Mesodermal cell (in vitro differentiated cells): Measurements from ENCODE around the gene ADRA2B.
"Not testable (repeated sequence)": the region's sequence is repeated elsewhere in the genome, so short reads cannot be mapped to it uniquely, and the experiment has no call there.

Experiments used
- H3K27ac ChIP-seq: 2 replicates; pipeline ENCODE4 v1.7.0; 2013; ENCODE audit warnings: mild to moderate bottlenecking, low read depth, low read length, moderate library complexity; ENCODE audit not compliant: severe bottlenecking
- H3K36me3 ChIP-seq: 2 replicates; pipeline ENCODE4 v1.7.1; 2013; ENCODE audit warnings: mild to moderate bottlenecking, low read length, moderate library complexity; ENCODE audit not compliant: control insufficient read depth, insufficient read depth
- H3K4me1 ChIP-seq: one replicate; pipeline ENCODE4 v1.7.1; 2013; ENCODE audit warnings: mild to moderate bottlenecking, low read length; ENCODE audit not compliant: insufficient read depth, control insufficient read depth, poor library complexity, severe bottlenecking
- H3K4me3 ChIP-seq: 2 replicates; pipeline ENCODE4 v1.7.0; 2013; ENCODE audit warnings: low read length, control low read depth, mild to moderate bottlenecking; ENCODE audit not compliant: insufficient read depth, poor library complexity, severe bottlenecking; ENCODE audit errors: extremely low read depth
- H3K9me3 ChIP-seq: 2 replicates; pipeline ENCODE4 v1.7.1; 2013; ENCODE audit warnings: mild to moderate bottlenecking, low read length, moderate library complexity; ENCODE audit not compliant: control insufficient read depth
- WGBS, 2 experiments: methylation state at CpG; one replicate each; pipeline ENCODE4 v1.1.5; 2013; ENCODE audit warnings: missing lambda C conversion rate in 2 of 2; ENCODE audit not compliant: insufficient coverage in 2 of 2; 5-methylcytosine and 5-hydroxymethylcytosine counted together

The ADRA2B gene

GRCh38 chr2:96083064-96083939, 33.1 kb downstream of the ADRA2B start:
- no peak overlapping the region for H3K27ac ChIP-seq
- 88 to 94% methylated on average over 3 to 4 of the region's 9 CpGs for WGBS, 2 experiments

GRCh38 chr2:96082211-96083063, 33.9 kb downstream of the ADRA2B start:
- Histone ChIP-seq H3K4me3 (no peak overlapping the region), H3K4me1 (no peaks in the 10 kb centered on the region), H3K27ac (no peak overlapping the region), H3K36me3 (no peaks in the 10 kb centered on the region), H3K9me3 (no peaks in the 10 kb centered on the region)
- 85 to 99% methylated on average over 12 to 14 of the region's 14 CpGs for WGBS, 2 experiments

More at GRCh38 chr2:96083064-96083939, 33.1 kb downstream of the ADRA2B start:
- Histone ChIP-seq H3K4me3 (no peak overlapping the region), H3K36me3 (no peaks in the 10 kb centered on the region), H3K4me1 (no peaks in the 10 kb centered on the region), H3K9me3 (no peaks in the 10 kb centered on the region)

- Histone ChIP-seq H3K27ac (no peak overlapping the region), H3K4me1 (no peaks in the 10 kb centered on the region), H3K4me3 (no peak overlapping the region), H3K9me3 (peaks cover 5% of the 10 kb centered on the region), H3K36me3 (no peaks in the 10 kb centered on the region)
- WGBS, 2 experiments: no CpG with 5 or more reads among the region's 2 CpGs
These were observed 35.3 kb downstream of the ADRA2B start for GRCh38 chr2:96081042-96081441.

GRCh38 chr2:96075199-96075771, 41.1 kb downstream of the ADRA2B start:
- Histone ChIP-seq H3K27ac (no peak overlapping the region), H3K9me3 (peaks cover 5% of the 10 kb centered on the region), H3K4me1 (no peaks in the 10 kb centered on the region), H3K4me3 (no peak overlapping the region), H3K36me3 (no peaks in the 10 kb centered on the region)
- 82 to 83% methylated on average over 1 of the region's 2 CpGs for whole genome bisulfite sequencing, 2 experiments

GRCh38 chr2:96074156-96074555, 42.2 kb downstream of the ADRA2B start:
- H3K4me1 ChIP-seq: no peaks in the 10 kb centered on the region

GRCh38 chr2:96073170-96073775, 43.1 kb downstream of the ADRA2B start:
- no peaks in the 10 kb centered on the region for H3K36me3 ChIP-seq
- 72 to 85% methylated on average over 2 to 4 of the region's 7 CpGs for WGBS, 2 experiments
- no peaks in the 10 kb centered on the region for H3K4me1 ChIP-seq
- H3K9me3 ChIP-seq: peaks cover 5% of the 10 kb centered on the region
- H3K4me3 ChIP-seq: no peak overlapping the region
- H3K27ac ChIP-seq: no peak overlapping the region

More at GRCh38 chr2:96074156-96074555, 42.2 kb downstream of the ADRA2B start:
- Histone ChIP-seq H3K4me3 (no peak overlapping the region), H3K9me3 (peaks cover 5% of the 10 kb centered on the region), H3K36me3 (no peaks in the 10 kb centered on the region), H3K27ac (no peak overlapping the region)
- 85 to 88% methylated on average over 3 to 5 of the region's 6 CpGs for WGBS, 2 experiments

GRCh38 chr2:96072746-96073145, 43.6 kb downstream of the ADRA2B start:
- no peak overlapping the region for H3K4me3 ChIP-seq
- H3K9me3 ChIP-seq: peaks cover 5% of the 10 kb centered on the region
- no peak overlapping the region for H3K27ac ChIP-seq
- WGBS, 2 experiments: 90 to 96% methylated on average over 8 to 10 of the region's 11 CpGs
- no peaks in the 10 kb centered on the region for H3K36me3 ChIP-seq
- no peaks in the 10 kb centered on the region for H3K4me1 ChIP-seq

- whole genome bisulfite sequencing, 2 experiments: 77 to 100% methylated on average over 2 to 6 of the region's 8 CpGs
- not testable (repeated sequence) for H3K27ac ChIP-seq
These were observed 44.3 kb downstream of the ADRA2B start for GRCh38 chr2:96071977-96072491.

GRCh38 chr2:96071087-96071976, 45.0 kb downstream of the ADRA2B start:
- not testable (repeated sequence) for H3K27ac ChIP-seq, H3K9me3 ChIP-seq

More at GRCh38 chr2:96071977-96072491, 44.3 kb downstream of the ADRA2B start:
- not testable (repeated sequence) for H3K36me3 ChIP-seq, H3K4me1 ChIP-seq, H3K9me3 ChIP-seq, H3K4me3 ChIP-seq

More at GRCh38 chr2:96071087-96071976, 45.0 kb downstream of the ADRA2B start:
- H3K4me1 ChIP-seq, H3K4me3 ChIP-seq, H3K36me3 ChIP-seq: not testable (repeated sequence)
- WGBS, 2 experiments: 92 to 95% methylated on average over 9 to 13 of the region's 16 CpGs
